Upper lobe of left lung (tissue), 6 donors: ENCODE results near the gene SLC44A5. TPM values are rescaled to one million over a fixed set of nuclear protein-coding genes. Genes with fewer than 3 reads are reported as not detected.

Experiments used
- ATAC-seq, 2 donors: fragments of 200-7000 bp; cut with Tn5 transposase; one replicate each; pipeline ENCODE4 v1.9.1; 2022; ENCODE audit warnings: mild to moderate bottlenecking in 2 of 2, moderate library complexity in 2 of 2; ENCODE audit not compliant: low FRiP score in 2 of 2
- DNase-seq, 2 donors: peaks; one replicate each; pipeline ENCODE4 v3.0.0-alpha.2; 2019 to 2020
- H3K27ac ChIP-seq, 4 donors: fragments of 200-600 bp; sonication (generic); one replicate each; pipeline ENCODE4 v1.5.1; 2016 to 2019
- H3K27me3 ChIP-seq, 4 donors: fragments of 200-600 bp; sonication (generic); one replicate each; pipeline ENCODE4 v1.5.1; 2017 to 2019
- H3K36me3 ChIP-seq, 4 donors: fragments of 200-600 bp; sonication (generic); one replicate each; pipeline ENCODE4 v1.5.1; 2016 to 2019
- H3K4me1 ChIP-seq, 4 donors: fragments of 200-600 bp; sonication (generic); one replicate each; pipeline ENCODE4 v1.5.1; 2018 to 2019
- H3K4me3 ChIP-seq, 4 donors: fragments of 200-600 bp; sonication (generic); one replicate each; pipeline ENCODE4 v1.5.1; 2017 to 2019; ENCODE audit warnings: mild to moderate bottlenecking in 2 of 4, moderate library complexity in 1 of 4
- H3K9me3 ChIP-seq, 4 donors: fragments of 200-600 bp; sonication (generic); one replicate each; pipeline ENCODE4 v1.5.1; 2018 to 2019
- EP300 ChIP-seq, 4 donors: sonication (generic); formaldehyde crosslinking; IDR thresholded peaks; one replicate each; pipeline ENCODE4 v1.5.1; 2017; ENCODE audit warnings: antibody characterized with exemption in 4 of 4, control low read depth in 2 of 4
- POLR2A ChIP-seq, 4 donors: fragments of 450-650 bp; IDR thresholded peaks; one replicate each; pipeline ENCODE4 v1.5.1; 2016 to 2017; ENCODE audit warnings: antibody characterized with exemption in 4 of 4, mild to moderate bottlenecking in 2 of 4
- POLR2AphosphoS5 ChIP-seq, 2 donors: sonication (generic); formaldehyde crosslinking; IDR thresholded peaks; one replicate each; pipeline ENCODE4 v1.5.1; 2017; ENCODE audit warnings: antibody characterized with exemption in 2 of 2
- WGBS, 2 donors: methylation state at CpG; one replicate each; pipeline ENCODE4 v1.1.5; 2017 to 2018; 5-methylcytosine and 5-hydroxymethylcytosine counted together
- total RNA-seq, 6 donors: library from RNA; depleted of rRNA in 4 of 6; stranded (reverse); fragments of >200 nt in 4 of 6; gene quantifications; one replicate each; pipeline versions ENCODE4 v1.1.0 to v1.2.1, GENCODE V29; 2016 to 2021
- TF ChIP-seq, protein P1 (sequence below), 6 experiments: fragments of 450-650 bp in 4 of 6; fragments of 200-600 bp in 2 of 6; sonication (generic) in 2 of 6; IDR thresholded peaks; one replicate each; pipeline ENCODE4 v1.5.1; 2016 to 2019; ENCODE audit warnings: antibody characterized with exemption in 6 of 6
- donor health status: DM: no; HTN: no; CAD: no; lungs with moderate emphysema.
- donor health status: DM: no; HTN: yes; CAD: no; lungs with severe emphysema.

Gene SLC44A5
- total RNA-seq, 6 donors from 2014 or later, result 0.11 to 4.2 (median 0.40) TPM; not detected in 1

- H3K9me3 ChIP-seq, result no peaks in the 10 kb centered on the region
- no peaks in the 10 kb centered on the region for H3K36me3 ChIP-seq
- H3K4me3 ChIP-seq, result no peak overlapping the region
- no peaks in the 10 kb centered on the region for H3K27me3 ChIP-seq
- DNase-seq (no peak), ATAC-seq (no peak)
- TF ChIP-seq, protein P1, sequence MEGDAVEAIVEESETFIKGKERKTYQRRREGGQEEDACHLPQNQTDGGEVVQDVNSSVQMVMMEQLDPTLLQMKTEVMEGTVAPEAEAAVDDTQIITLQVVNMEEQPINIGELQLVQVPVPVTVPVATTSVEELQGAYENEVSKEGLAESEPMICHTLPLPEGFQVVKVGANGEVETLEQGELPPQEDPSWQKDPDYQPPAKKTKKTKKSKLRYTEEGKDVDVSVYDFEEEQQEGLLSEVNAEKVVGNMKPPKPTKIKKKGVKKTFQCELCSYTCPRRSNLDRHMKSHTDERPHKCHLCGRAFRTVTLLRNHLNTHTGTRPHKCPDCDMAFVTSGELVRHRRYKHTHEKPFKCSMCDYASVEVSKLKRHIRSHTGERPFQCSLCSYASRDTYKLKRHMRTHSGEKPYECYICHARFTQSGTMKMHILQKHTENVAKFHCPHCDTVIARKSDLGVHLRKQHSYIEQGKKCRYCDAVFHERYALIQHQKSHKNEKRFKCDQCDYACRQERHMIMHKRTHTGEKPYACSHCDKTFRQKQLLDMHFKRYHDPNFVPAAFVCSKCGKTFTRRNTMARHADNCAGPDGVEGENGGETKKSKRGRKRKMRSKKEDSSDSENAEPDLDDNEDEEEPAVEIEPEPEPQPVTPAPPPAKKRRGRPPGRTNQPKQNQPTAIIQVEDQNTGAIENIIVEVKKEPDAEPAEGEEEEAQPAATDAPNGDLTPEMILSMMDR (IDR thresholded peaks at IDR 0.05), result no peak
- TF ChIP-seq POLR2AphosphoS5 (IDR thresholded peaks at IDR 0.05), result no peak
- no peak for TF ChIP-seq POLR2A (IDR thresholded peaks at IDR 0.05)
- TF ChIP-seq EP300 (IDR thresholded peaks at IDR 0.05), result no peak
- H3K27ac ChIP-seq, result no peak overlapping the region
- WGBS, 2 donors, result 72 to 89% methylated on average over 1 of the region's 1 CpG
- no peaks in the 10 kb centered on the region for H3K4me1 ChIP-seq
These were observed 56.0 kb downstream of the SLC44A5 start for GRCh38 chr1:75554870-75555269.

GRCh38 chr1:75554181-75554580, 56.7 kb downstream of the SLC44A5 start:
- no peak overlapping the region for H3K4me3 ChIP-seq
- WGBS, 2 donors, result 92 to 95% methylated on average over 2 of the region's 2 CpGs
- DNase-seq (no peak), ATAC-seq (no peak)
- TF ChIP-seq, protein P1 (IDR thresholded peaks at IDR 0.05), result no peak
- TF ChIP-seq POLR2AphosphoS5 (IDR thresholded peaks at IDR 0.05), result no peak
- no peak for TF ChIP-seq POLR2A (IDR thresholded peaks at IDR 0.05)
- no peak for TF ChIP-seq EP300 (IDR thresholded peaks at IDR 0.05)
- no peak overlapping the region for H3K27ac ChIP-seq
- no peaks in the 10 kb centered on the region for H3K36me3 ChIP-seq
- H3K27me3 ChIP-seq, result no peaks in the 10 kb centered on the region
- H3K4me1 ChIP-seq, result no peaks in the 10 kb centered on the region
- H3K9me3 ChIP-seq, result no peaks in the 10 kb centered on the region

GRCh38 chr1:75550559-75550958, 60.4 kb downstream of the SLC44A5 start:
- Histone ChIP-seq H3K9me3 (no peaks in the 10 kb centered on the region), H3K4me1 (no peaks in the 10 kb centered on the region), H3K4me3 (no peak overlapping the region), H3K27me3 (no peaks in the 10 kb centered on the region), H3K36me3 (no peaks in the 10 kb centered on the region), H3K27ac (no peak overlapping the region)
- DNase-seq (no peak), ATAC-seq (no peak)
- TF ChIP-seq POLR2A (IDR thresholded peaks at IDR 0.05) (no peak), EP300 (IDR thresholded peaks at IDR 0.05) (no peak), POLR2AphosphoS5 (IDR thresholded peaks at IDR 0.05) (no peak)
- TF ChIP-seq, protein P1 (IDR thresholded peaks at IDR 0.05), result no peak

DNA sequence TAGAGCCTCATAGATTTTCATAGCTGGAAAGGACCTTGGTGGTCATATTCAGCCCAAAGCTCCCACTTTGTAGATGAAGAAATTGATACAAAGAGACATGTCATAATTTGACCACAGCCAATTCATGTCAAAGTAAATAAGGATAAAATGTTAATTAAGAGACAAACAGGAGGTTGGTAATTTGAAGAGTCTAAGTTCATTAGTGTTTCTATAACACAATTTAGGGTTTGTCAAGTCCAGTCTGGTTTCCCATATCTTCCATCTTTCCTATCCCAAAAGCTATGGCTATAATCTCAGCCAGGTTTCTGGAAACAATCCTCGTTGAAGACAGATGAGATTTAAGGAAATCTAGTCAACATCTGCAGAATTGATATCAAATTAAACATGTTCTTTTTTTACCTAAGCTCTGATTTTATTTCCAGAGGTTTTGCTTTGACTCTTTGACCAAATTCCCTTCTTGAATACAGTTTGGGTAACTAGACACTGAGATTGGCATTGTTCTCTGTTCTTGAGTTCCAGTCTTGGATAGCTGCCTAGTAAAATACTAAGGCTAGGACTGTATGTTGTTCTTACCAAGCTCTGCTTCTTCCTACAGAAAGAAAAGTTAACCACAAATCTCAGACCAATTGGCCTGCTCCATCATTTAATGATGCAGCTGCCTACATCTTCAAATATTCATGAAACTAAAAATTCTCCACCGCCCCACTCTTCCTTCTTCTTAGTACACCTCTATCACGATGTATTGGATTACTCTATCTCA, 62.0 kb downstream of the SLC44A5 start:
- TF ChIP-seq POLR2A (IDR thresholded peaks at IDR 0.05), result no peak
- no peak for TF ChIP-seq EP300 (IDR thresholded peaks at IDR 0.05)
- TF ChIP-seq, protein P1 (IDR thresholded peaks at IDR 0.05), result no peak
- TF ChIP-seq POLR2AphosphoS5 (IDR thresholded peaks at IDR 0.05), result no peak
- Histone ChIP-seq H3K4me1 (no peaks in the 10 kb centered on the region), H3K9me3 (no peaks in the 10 kb centered on the region), H3K36me3 (no peaks in the 10 kb centered on the region), H3K27me3 (no peaks in the 10 kb centered on the region), H3K27ac (no peak overlapping the region), H3K4me3 (no peak overlapping the region)
- ATAC-seq, result no peak
- no peak for DNase-seq
- 73 to 77% methylated on average over 3 of the region's 3 CpGs for WGBS, 2 donors

GRCh38 chr1:75543705-75544104, 67.2 kb downstream of the SLC44A5 start:
- ATAC-seq (no peak), DNase-seq (no peak)
- TF ChIP-seq EP300 (IDR thresholded peaks at IDR 0.05) (no peak), POLR2A (IDR thresholded peaks at IDR 0.05) (no peak), POLR2AphosphoS5 (IDR thresholded peaks at IDR 0.05) (no peak)
- TF ChIP-seq, protein P1 (IDR thresholded peaks at IDR 0.05), result no peak
- Histone ChIP-seq H3K36me3 (no peaks in the 10 kb centered on the region), H3K4me3 (no peak overlapping the region), H3K4me1 (no peaks in the 10 kb centered on the region), H3K27me3 (no peaks in the 10 kb centered on the region), H3K9me3 (no peaks in the 10 kb centered on the region), H3K27ac (no peak overlapping the region)
